Fibroblast of lung (primary cell): ENCODE results near the gene COBL. TPM values are rescaled to one million over a fixed set of nuclear protein-coding genes. Genes with fewer than 3 reads are reported as not detected.

Experiments used
- DNase-seq, 2 donors: peaks; one replicate each; pipeline versions ENCODE4 v3.0.0 to v3.0.0-alpha.2; 2010; ENCODE audit warnings: low read depth in 2 of 2
- H2AFZ ChIP-seq: 2 replicates; pipeline ENCODE4 v1.5.1; 2012; ENCODE audit warnings: low read length, control low read depth, inconsistent platforms
- H3K27ac ChIP-seq: 2 replicates; pipeline ENCODE4 v1.5.1; 2011; ENCODE audit warnings: low read length, control low read depth; ENCODE audit not compliant: insufficient read depth
- H3K27me3 ChIP-seq: 2 replicates; pipeline ENCODE4 v1.5.1; 2011; ENCODE audit warnings: mild to moderate bottlenecking, low read length; ENCODE audit not compliant: control insufficient read depth, insufficient read depth
- H3K36me3 ChIP-seq: 2 replicates; pipeline ENCODE4 v1.5.1; 2011; ENCODE audit warnings: low read length; ENCODE audit not compliant: control insufficient read depth, insufficient read depth
- H3K4me1 ChIP-seq: 2 replicates; pipeline ENCODE4 v1.5.1; 2011; ENCODE audit warnings: low read length; ENCODE audit not compliant: control insufficient read depth, insufficient read depth; ENCODE audit errors: extremely low read depth
- H3K4me2 ChIP-seq: 2 replicates; pipeline ENCODE4 v1.5.1; 2011; ENCODE audit warnings: low read length, control low read depth; ENCODE audit not compliant: insufficient read depth; ENCODE audit errors: extremely low read depth
- H3K4me3 ChIP-seq, 4 experiments: fragments of 200-600 bp in 1 of 4; sonication (generic) in 1 of 4; replicated peaks in 1 of 4; 2 replicates each; pipeline ENCODE4 v1.5.1; 2011 to 2016; ENCODE audit warnings: low read length in 4 of 4, low read depth in 3 of 4, mild to moderate bottlenecking in 3 of 4, control low read depth in 2 of 4, inconsistent platforms in 1 of 4, mixed read lengths in 1 of 4; ENCODE audit not compliant: insufficient read depth in 1 of 4; ENCODE audit errors: control extremely low read depth in 1 of 4
- H3K79me2 ChIP-seq: 2 replicates; pipeline ENCODE4 v1.5.1; 2012; ENCODE audit warnings: mild to moderate bottlenecking, low read length, inconsistent platforms; ENCODE audit not compliant: control insufficient read depth, insufficient read depth
- H3K9ac ChIP-seq: 2 replicates; pipeline ENCODE4 v1.5.1; 2011; ENCODE audit warnings: mild to moderate bottlenecking, low read length, control low read depth; ENCODE audit not compliant: insufficient read depth
- H3K9me3 ChIP-seq: 2 replicates; pipeline ENCODE4 v1.5.1; 2012; ENCODE audit warnings: low read depth, low read length; ENCODE audit not compliant: control insufficient read depth, insufficient read depth
- H4K20me1 ChIP-seq: 2 replicates; pipeline ENCODE4 v1.5.1; 2011; ENCODE audit warnings: low read length; ENCODE audit not compliant: control insufficient read depth, insufficient read depth; ENCODE audit errors: extremely low read depth
- CTCF ChIP-seq, 2 donors: IDR thresholded peaks in 1 of 2; conservative IDR thresholded peaks in 1 of 2; 1 replicate in 1 of 2; 2 replicates in 1 of 2; pipeline ENCODE4 v1.5.1; 2011 to 2012; ENCODE audit warnings: low read length in 2 of 2, control low read depth in 1 of 2, inconsistent platforms in 1 of 2, low read depth in 1 of 2, mild to moderate bottlenecking in 1 of 2
- EZH2 ChIP-seq: IDR thresholded peaks from 2 replicates; pipeline ENCODE4 v1.5.1; 2012; ENCODE audit warnings: low read length, control low read depth, mild to moderate bottlenecking; ENCODE audit errors: missing control alignments
- polyA plus RNA-seq, 2 donors: library from polyadenylated mRNA; depleted of rRNA in 1 of 2; stranded (reverse) in 1 of 2; unstranded in 1 of 2; fragments of >200 nt; gene quantifications; 2 replicates each; pipeline ENCODE4 v1.2.1, GENCODE V29; 2011 to 2012; ENCODE audit warnings: missing spikeins in 1 of 2
- total RNA-seq: library from RNA; depleted of rRNA; stranded (reverse); fragments of >200 nt; gene quantifications from 2 replicates; pipeline ENCODE4 v1.2.1, GENCODE V29; 2014

Gene COBL
- total and polyA plus RNA-seq, 2 donors (not counting 1 experiment from before 2014, with no cell fraction given), result 0.10 to 0.33 TPM

- Histone ChIP-seq H4K20me1 (no peaks in the 10 kb centered on the region), H3K4me3 (no peak overlapping the region), H3K9ac (no peak overlapping the region), H3K27me3 (no peaks in the 10 kb centered on the region), H3K36me3 (no peaks in the 10 kb centered on the region), H3K9me3 (no peaks in the 10 kb centered on the region), H3K4me2 (no peak overlapping the region), H2AFZ (no peak overlapping the region), H3K27ac (no peak overlapping the region), H3K4me1 (no peaks in the 10 kb centered on the region), H3K79me2 (no peaks in the 10 kb centered on the region)
- DNase-seq, result no peak
- no peak for TF ChIP-seq CTCF (conservative IDR thresholded peaks at IDR 0.05 in 1 of 2, IDR thresholded peaks at IDR 0.05 in 1 of 2; ENCODE audit: low read depth in 1 of 2, low read length in 2 of 2)
- TF ChIP-seq EZH2, result no peak
Observed at GRCh38 chr7:51233374-51233773, 83.2 kb downstream of the COBL start.

GRCh38 chr7:51230723-51231122 is 85.9 kb downstream of the COBL start:
- Histone ChIP-seq H4K20me1 (no peaks in the 10 kb centered on the region), H3K79me2 (no peaks in the 10 kb centered on the region), H3K9ac (no peak overlapping the region), H3K36me3 (no peaks in the 10 kb centered on the region), H3K9me3 (no peaks in the 10 kb centered on the region), H3K4me1 (no peaks in the 10 kb centered on the region), H3K27ac (no peak overlapping the region), H2AFZ (no peak overlapping the region), H3K27me3 (no peaks in the 10 kb centered on the region), H3K4me3 (no peak overlapping the region), H3K4me2 (no peak overlapping the region)
- no peak for TF ChIP-seq CTCF (conservative IDR thresholded peaks at IDR 0.05 in 1 of 2, IDR thresholded peaks at IDR 0.05 in 1 of 2; ENCODE audit: low read depth in 1 of 2, low read length in 2 of 2)
- no peak for TF ChIP-seq EZH2
- no peak for DNase-seq

- no peaks in the 10 kb centered on the region for H3K9me3 ChIP-seq
- no peak overlapping the region for H3K4me3 ChIP-seq
- H2AFZ ChIP-seq, result no peak overlapping the region
- no peaks in the 10 kb centered on the region for H3K79me2 ChIP-seq
- DNase-seq, result no peak
- H4K20me1 ChIP-seq, result no peaks in the 10 kb centered on the region
- no peaks in the 10 kb centered on the region for H3K36me3 ChIP-seq
- H3K4me1 ChIP-seq, result no peaks in the 10 kb centered on the region
- H3K27me3 ChIP-seq, result no peaks in the 10 kb centered on the region
- H3K4me2 ChIP-seq, result no peak overlapping the region
- no peak overlapping the region for H3K27ac ChIP-seq
- TF ChIP-seq CTCF (conservative IDR thresholded peaks at IDR 0.05 in 1 of 2, IDR thresholded peaks at IDR 0.05 in 1 of 2; ENCODE audit: low read depth in 1 of 2, low read length in 2 of 2) (no peak), EZH2 (no peak)
- no peak overlapping the region for H3K9ac ChIP-seq
Observed at GRCh38 chr7:51230324-51230625, 86.3 kb downstream of the COBL start.
